Nucleus accumbens (tissue), 56 donors: Measurements from ENCODE around the gene PCSK7.
"Not testable (repeated sequence)": the region's sequence is repeated elsewhere in the genome, so short reads cannot be mapped to it uniquely, and the experiment has no call there.

Experiments
- DNase-seq, 56 donors: peaks; one replicate each; lab custom pipeline; 2025; lab: John Stamatoyannopoulos, UW

PCSK7 gene

GRCh38 chr11:117217141-117218084 lies 14.5 kb downstream of the PCSK7 start:
- DNase-seq = no peak

- DNase-seq = no peak
Measured at GRCh38 chr11:117214404-117215110, 17.3 kb downstream of the PCSK7 start.

- no peak for DNase-seq
Measured at GRCh38 chr11:117212697-117213355, 19.0 kb downstream of the PCSK7 start.

GRCh38 chr11:117210620-117211019 lies 21.3 kb downstream of the PCSK7 start:
- no peak for DNase-seq

- not testable (repeated sequence) for DNase-seq
Measured at GRCh38 chr11:117209351-117210125, 22.3 kb downstream of the PCSK7 start.

- not testable (repeated sequence) for DNase-seq
Measured at GRCh38 chr11:117208710-117209109, 23.2 kb downstream of the PCSK7 start.

- DNase-seq = not testable (repeated sequence)
Measured at GRCh38 chr11:117207481-117207880, 24.4 kb downstream of the PCSK7 start.

- DNase-seq = not testable (repeated sequence)
Measured at GRCh38 chr11:117206859-117207258, 25.0 kb downstream of the PCSK7 start.

GRCh38 chr11:117206111-117206510 lies 25.8 kb downstream of the PCSK7 start:
- DNase-seq = not testable (repeated sequence)

- DNase-seq = no peak
Measured at GRCh38 chr11:117205211-117205818, 26.6 kb downstream of the PCSK7 start.

GRCh38 chr11:117204283-117205080 lies 27.4 kb downstream of the PCSK7 start:
- no peak for DNase-seq

GRCh38 chr11:117203069-117203407 lies 28.8 kb downstream of the PCSK7 start:
- no peak for DNase-seq

GRCh38 chr11:117202386-117203068 lies 29.3 kb downstream of the PCSK7 start:
- DNase-seq = no peak

- DNase-seq = no peak
Measured at GRCh38 chr11:117201658-117202305, 30.1 kb downstream of the PCSK7 start.

GRCh38 chr11:117200813-117201657 lies 30.8 kb downstream of the PCSK7 start:
- no peak for DNase-seq

GRCh38 chr11:117199916-117200812 lies 31.7 kb downstream of the PCSK7 start:
- DNase-seq = no peak
